GM12875 (cell line): Measurements from ENCODE around the gene CCR5.

Experiments
- H3K4me3 ChIP-seq: one replicate; pipeline ENCODE4 v1.5.1; 2011; ENCODE audit warnings: low read depth, low read length, control low read depth
- TF ChIP-seq, protein P1 (sequence below): IDR thresholded peaks from 2 replicates; pipeline ENCODE4 v1.5.1; 2011; ENCODE audit warnings: low read depth, mild to moderate bottlenecking, control low read depth, inconsistent platforms, low read length, moderate library complexity, borderline replicate concordance; ENCODE audit not compliant: insufficient read depth

The CCR5 gene

DNA sequence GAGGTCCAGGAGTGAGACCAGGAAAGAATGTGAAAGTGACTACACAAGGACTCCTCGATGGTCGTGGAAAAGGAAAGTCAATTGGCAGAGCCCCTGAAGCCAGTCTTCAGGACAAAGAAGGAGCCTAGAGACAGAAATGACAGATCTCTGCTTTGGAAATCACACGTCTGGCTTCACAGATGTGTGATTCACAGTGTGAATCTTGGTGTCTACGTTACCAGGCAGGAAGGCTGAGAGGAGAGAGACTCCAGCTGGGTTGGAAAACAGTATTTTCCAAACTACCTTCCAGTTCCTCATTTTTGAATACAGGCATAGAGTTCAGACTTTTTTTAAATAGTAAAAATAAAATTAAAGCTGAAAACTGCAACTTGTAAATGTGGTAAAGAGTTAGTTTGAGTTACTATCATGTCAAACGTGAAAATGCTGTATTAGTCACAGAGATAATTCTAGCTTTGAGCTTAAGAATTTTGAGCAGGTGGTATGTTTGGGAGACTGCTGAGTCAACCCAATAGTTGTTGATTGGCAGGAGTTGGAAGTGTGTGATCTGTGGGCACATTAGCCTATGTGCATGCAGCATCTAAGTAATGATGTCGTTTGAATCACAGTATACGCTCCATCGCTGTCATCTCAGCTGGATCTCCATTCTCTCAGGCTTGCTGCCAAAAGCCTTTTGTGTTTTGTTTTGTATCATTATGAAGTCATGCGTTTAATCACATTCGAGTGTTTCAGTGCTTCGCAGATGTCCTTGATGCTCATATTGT is 10.8 kb upstream of the CCR5 start:
- no peak overlapping the region for H3K4me3 ChIP-seq

DNA sequence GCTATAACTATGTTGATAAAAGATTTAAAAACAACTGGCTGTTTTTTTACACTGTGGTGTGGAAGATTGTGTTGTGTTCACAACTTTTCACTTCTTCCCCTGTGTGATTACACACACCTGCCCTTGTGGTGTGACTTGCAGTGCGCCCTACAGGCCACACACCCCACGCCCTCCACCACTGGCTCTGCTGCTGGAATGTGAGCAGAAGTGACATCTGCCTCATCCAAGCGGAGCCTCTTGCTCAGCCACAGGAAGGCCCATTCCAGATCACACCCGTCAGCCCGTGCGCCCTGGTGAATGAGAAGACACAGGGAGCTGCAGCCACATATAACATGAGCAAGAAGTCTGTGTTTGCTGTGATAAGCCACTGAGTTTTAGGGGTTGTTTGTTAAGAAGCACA is 9.8 kb upstream of the CCR5 start:
- TF ChIP-seq, protein P1, sequence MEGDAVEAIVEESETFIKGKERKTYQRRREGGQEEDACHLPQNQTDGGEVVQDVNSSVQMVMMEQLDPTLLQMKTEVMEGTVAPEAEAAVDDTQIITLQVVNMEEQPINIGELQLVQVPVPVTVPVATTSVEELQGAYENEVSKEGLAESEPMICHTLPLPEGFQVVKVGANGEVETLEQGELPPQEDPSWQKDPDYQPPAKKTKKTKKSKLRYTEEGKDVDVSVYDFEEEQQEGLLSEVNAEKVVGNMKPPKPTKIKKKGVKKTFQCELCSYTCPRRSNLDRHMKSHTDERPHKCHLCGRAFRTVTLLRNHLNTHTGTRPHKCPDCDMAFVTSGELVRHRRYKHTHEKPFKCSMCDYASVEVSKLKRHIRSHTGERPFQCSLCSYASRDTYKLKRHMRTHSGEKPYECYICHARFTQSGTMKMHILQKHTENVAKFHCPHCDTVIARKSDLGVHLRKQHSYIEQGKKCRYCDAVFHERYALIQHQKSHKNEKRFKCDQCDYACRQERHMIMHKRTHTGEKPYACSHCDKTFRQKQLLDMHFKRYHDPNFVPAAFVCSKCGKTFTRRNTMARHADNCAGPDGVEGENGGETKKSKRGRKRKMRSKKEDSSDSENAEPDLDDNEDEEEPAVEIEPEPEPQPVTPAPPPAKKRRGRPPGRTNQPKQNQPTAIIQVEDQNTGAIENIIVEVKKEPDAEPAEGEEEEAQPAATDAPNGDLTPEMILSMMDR, result no peak
- no peak overlapping the region for H3K4me3 ChIP-seq

More for the DNA sequence above, 10.8 kb upstream of the CCR5 start:
- TF ChIP-seq, protein P1, result no peak

GRCh38 chr3:46361408-46362283 is 9.1 kb upstream of the CCR5 start:
- TF ChIP-seq, protein P1, result no peak

GRCh38 chr3:46365041-46365440 is 5.7 kb upstream of the CCR5 start:
- TF ChIP-seq, protein P1, result no peak
- no peak overlapping the region for H3K4me3 ChIP-seq

More at GRCh38 chr3:46361408-46362283, 9.1 kb upstream of the CCR5 start:
- H3K4me3 ChIP-seq, result no peak overlapping the region

DNA sequence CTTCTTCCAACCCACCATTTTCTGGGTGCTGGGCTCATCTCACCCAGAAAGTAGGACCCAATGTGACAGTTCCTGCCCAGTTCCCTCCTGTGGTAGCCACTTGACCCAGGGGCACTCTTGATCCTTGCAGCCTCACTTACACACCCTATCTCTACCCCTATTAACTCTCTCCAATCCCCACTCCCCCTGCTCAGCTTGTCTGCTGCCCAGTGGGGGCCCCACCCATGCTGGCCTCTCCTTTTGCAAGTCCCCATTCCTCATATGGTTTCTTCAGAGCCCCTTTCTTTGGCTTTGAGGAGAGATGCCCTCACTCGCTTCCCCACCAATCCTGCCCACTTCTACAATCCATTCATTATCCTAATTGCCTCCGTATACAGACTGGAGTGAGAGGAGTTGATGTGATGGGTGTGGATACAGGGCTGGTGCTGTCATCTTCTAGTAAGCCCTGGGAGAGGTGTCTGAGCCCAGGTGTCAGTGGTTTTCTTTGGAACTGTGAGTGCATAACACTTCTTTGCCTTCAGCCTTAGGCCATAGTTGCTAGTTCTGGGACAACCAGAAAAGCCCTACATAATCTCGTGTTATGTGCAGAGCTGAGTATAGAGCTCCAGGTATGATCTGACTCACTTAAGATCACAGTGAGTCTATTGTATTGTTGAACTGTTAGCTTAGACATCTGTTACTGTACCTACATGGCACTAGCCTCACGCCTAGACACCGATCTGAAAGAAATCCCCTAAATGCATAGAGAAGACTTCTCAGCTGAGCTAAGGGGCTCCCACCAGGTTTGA is 4.8 kb upstream of the CCR5 start:
- TF ChIP-seq, protein P1, result no peak
- no peak overlapping the region for H3K4me3 ChIP-seq

DNA sequence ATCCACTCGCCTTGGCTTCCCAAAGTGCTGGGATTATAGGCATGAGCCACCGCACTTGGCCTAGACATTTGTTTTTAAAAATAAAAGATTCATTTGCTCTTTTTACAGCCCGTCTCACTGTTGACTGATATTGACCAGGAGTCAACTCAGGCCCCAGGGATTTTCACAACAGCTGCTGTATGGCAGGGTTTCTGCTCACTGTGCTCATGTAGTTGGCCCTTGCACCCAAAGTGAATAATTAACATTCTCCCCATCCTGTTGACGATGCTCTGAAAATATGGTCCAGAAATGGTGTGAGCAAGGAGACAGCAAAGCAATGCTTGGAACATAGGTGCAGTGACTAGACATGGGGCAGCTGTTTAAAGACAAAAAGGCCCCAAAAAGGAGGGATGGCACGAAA is 2.9 kb upstream of the CCR5 start:
- no peak overlapping the region for H3K4me3 ChIP-seq
- TF ChIP-seq, protein P1, result no peak
